HK-2 (cell line): Measurements from ENCODE around the gene ATP5MC2.
"Not testable (repeated sequence)": the region's sequence is repeated elsewhere in the genome, so short reads cannot be mapped to it uniquely, and the experiment has no call there.

Experiments used
- DNase-seq: peaks from one replicate; pipeline ENCODE4 v3.0.0-alpha.2; 2018; ENCODE audit not compliant: unreplicated experiment

Gene ATP5MC2

GRCh38 chr12:53646300-53646699 is 29.6 kb downstream of the ATP5MC2 start:
- not testable (repeated sequence) for DNase-seq

- no peak for DNase-seq
Measured at GRCh38 chr12:53645165-53645564, 30.7 kb downstream of the ATP5MC2 start.

GRCh38 chr12:53644133-53644532 is 31.8 kb downstream of the ATP5MC2 start:
- DNase-seq = no peak

GRCh38 chr12:53643232-53643979 is 32.5 kb downstream of the ATP5MC2 start:
- no peak for DNase-seq

GRCh38 chr12:53638057-53638456 is 37.8 kb downstream of the ATP5MC2 start:
- DNase-seq = no peak

- DNase-seq = no peak
Measured at GRCh38 chr12:53636641-53637040, 39.2 kb downstream of the ATP5MC2 start.

GRCh38 chr12:53635708-53636107 is 40.2 kb downstream of the ATP5MC2 start:
- DNase-seq = not testable (repeated sequence)

- DNase-seq = no peak
Measured at GRCh38 chr12:53631721-53632120, 44.2 kb downstream of the ATP5MC2 start.

- no peak for DNase-seq
Measured at GRCh38 chr12:53627919-53628318, 48.0 kb downstream of the ATP5MC2 start.

GRCh38 chr12:53626702-53627169 is 49.1 kb downstream of the ATP5MC2 start:
- DNase-seq = no peak

- peak; percentile 99 for DNase-seq
Measured at GRCh38 chr12:53625946-53626701, 49.8 kb downstream of the ATP5MC2 start, which contains the start of gene ATF7. Gene ATF7, minus strand, starts transcription at chr12:53626382. Its CDS starts 25,382 bp downstream, at chr12:53601000.

GRCh38 chr12:53625373-53625945 is 50.4 kb downstream of the ATP5MC2 start:
- DNase-seq = peak; percentile 2

GRCh38 chr12:53624956-53625355 is 50.9 kb downstream of the ATP5MC2 start:
- DNase-seq = peak; percentile 2

GRCh38 chr12:53624458-53624857 is 51.4 kb downstream of the ATP5MC2 start:
- no peak for DNase-seq

GRCh38 chr12:53623548-53624385 is 52.1 kb downstream of the ATP5MC2 start:
- DNase-seq = no peak

GRCh38 chr12:53622724-53623123 is 53.2 kb downstream of the ATP5MC2 start:
- DNase-seq = no peak

GRCh38 chr12:53618275-53618674 is 57.6 kb downstream of the ATP5MC2 start:
- DNase-seq = no peak

- DNase-seq = no peak
Measured at GRCh38 chr12:53617700-53618099, 58.2 kb downstream of the ATP5MC2 start.

- no peak for DNase-seq
Measured at GRCh38 chr12:53616950-53617349, 58.9 kb downstream of the ATP5MC2 start.
